MM.1S (cell line): ENCODE measurements around the gene CERS5.

ENCODE experiments used
- CTCF ChIP-seq: fragments of 300-600 bp; sonication (generic); IDR thresholded peaks from 2 replicates; pipeline ENCODE4 v1.5.1; 2016; ENCODE audit warnings: antibody characterized with exemption, low read length, mixed read lengths
- EZH2 ChIP-seq: fragments of 300-600 bp; sonication (generic); optimal IDR thresholded peaks from 2 replicates; pipeline ENCODE3; 2017; ENCODE audit warnings: low read depth, mild to moderate bottlenecking, antibody characterized with exemption, low read length, mixed read lengths

GRCh38 chr12:50085615-50086072 lies 81.5 kb downstream of the CERS5 start:
- TF ChIP-seq CTCF (no peak), EZH2 (no peak)
